Ascending aorta (tissue), 2 donors: ENCODE data around the gene CDT1. TPM values are rescaled to one million over a fixed set of nuclear protein-coding genes. Genes with fewer than 3 reads are reported as not detected.

Source experiments
- DNase-seq, 2 donors: peaks; one replicate each; pipeline ENCODE4 v3.0.0-alpha.2; 2019; ENCODE audit warnings: low spot score in 2 of 2
- H3K27ac ChIP-seq, 2 donors: fragments of 200-600 bp; sonication (generic); one replicate each; pipeline ENCODE4 v1.5.1; 2016 to 2017; ENCODE audit warnings: mild to moderate bottlenecking in 1 of 2
- H3K27me3 ChIP-seq: fragments of 200-600 bp; sonication (generic); one replicate; pipeline ENCODE4 v1.5.1; 2017
- H3K36me3 ChIP-seq, 2 donors: fragments of 200-600 bp; sonication (generic); one replicate each; pipeline ENCODE4 v1.5.1; 2016
- H3K4me1 ChIP-seq, 2 donors: fragments of 200-600 bp; sonication (generic); one replicate each; pipeline ENCODE4 v1.5.1; 2016 to 2017; ENCODE audit warnings: mild to moderate bottlenecking in 1 of 2
- H3K4me3 ChIP-seq, 2 donors: fragments of 200-600 bp; sonication (generic); one replicate each; pipeline ENCODE4 v1.5.1; 2016 to 2017; ENCODE audit warnings: mild to moderate bottlenecking in 1 of 2
- H3K9me3 ChIP-seq, 2 donors: fragments of 200-600 bp; sonication (generic); one replicate each; pipeline ENCODE4 v1.5.1; 2016
- CTCF ChIP-seq, 3 experiments: fragments of 200-600 bp in 2 of 3; fragments of 450-650 bp in 1 of 3; sonication (generic) in 2 of 3; IDR thresholded peaks; one replicate each; pipeline ENCODE4 v1.5.1; 2016 to 2019; ENCODE audit warnings: antibody characterized with exemption in 3 of 3, mild to moderate bottlenecking in 1 of 3, moderate library complexity in 1 of 3
- intact Hi-C: fragments of 100-400 bp; cut with DNase I; formaldehyde crosslinking; loops from one replicate; pipeline ENCODE4 v1.15.1; 2023
- total RNA-seq: library from RNA; depleted of rRNA; stranded (reverse); fragments of >200 nt; gene quantifications from one replicate; pipeline ENCODE4 v1.1.0, GENCODE V29; 2016

The CDT1 gene
- not detected for total RNA-seq

- Histone ChIP-seq H3K27ac (peak within 1 kb of the TSS in 1 of 2 donors; percentile 52), H3K9me3 (no peaks in the 10 kb centered on the region), H3K27me3 (no peaks in the 10 kb centered on the region), H3K36me3 (peaks cover 4 to 7% of the 10 kb centered on the region in 2 donors), H3K4me3 (peak within 1 kb of the TSS; percentile 50 to 63), H3K4me1 (peaks cover 0 to 11% of the 10 kb centered on the region in 2 donors)
- no peak for TF ChIP-seq CTCF (IDR thresholded peaks at IDR 0.05)
- DNase-seq = peak in 1 of 2 donors; percentile 86
- intact Hi-C loops = loop anchor here (1.0 to 2.0 kb wide), 2 partner anchors 8 to 19 kb away; partner anchors contain the start of genes APRT and PIEZO1
Observed at GRCh38 chr16:88803264-88803987, at the start of gene CDT1. TSS of gene CDT1 (plus strand) at chr16:88803789. CDS start at chr16:88803832, 43 bp downstream.

DNA sequence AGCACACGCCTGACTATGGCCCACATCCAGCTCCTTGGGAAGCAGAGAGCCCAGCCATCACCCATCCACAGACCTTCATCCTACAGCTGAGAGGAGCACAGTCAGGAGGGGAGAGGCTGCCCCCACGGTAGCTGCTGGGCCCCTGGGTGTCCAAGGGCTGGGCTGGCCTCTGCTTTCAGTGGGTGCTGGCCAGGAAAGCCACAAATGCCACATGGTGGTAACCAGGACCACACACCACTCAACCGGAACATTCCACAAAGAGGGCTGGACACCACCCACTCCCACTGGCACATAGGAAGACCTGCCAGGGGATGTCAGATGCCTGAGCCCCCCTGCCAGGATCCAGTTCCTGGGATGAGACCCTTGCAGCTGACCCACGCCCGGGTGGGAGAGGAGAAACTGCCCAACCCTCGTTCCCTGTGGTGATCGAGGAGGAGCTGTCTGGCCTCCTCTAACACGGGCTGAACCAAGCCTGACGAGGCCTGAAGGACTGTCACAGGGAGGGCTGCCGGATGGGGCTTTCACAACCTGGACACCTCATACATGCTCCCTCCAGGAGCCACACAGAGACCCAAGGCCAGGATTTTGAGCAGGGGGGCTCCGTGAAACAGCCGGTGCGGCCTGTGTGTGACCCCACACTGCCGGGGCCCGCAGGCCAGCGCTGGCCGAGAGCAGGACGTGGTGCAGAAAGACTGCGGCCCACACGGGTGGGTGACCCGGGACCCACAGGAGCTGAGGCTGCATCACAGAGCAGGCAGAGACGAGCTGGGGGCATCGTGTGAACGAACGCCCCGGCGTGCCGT lies 49.3 kb upstream of the CDT1 start:
- intact Hi-C loops = no loop called here

DNA sequence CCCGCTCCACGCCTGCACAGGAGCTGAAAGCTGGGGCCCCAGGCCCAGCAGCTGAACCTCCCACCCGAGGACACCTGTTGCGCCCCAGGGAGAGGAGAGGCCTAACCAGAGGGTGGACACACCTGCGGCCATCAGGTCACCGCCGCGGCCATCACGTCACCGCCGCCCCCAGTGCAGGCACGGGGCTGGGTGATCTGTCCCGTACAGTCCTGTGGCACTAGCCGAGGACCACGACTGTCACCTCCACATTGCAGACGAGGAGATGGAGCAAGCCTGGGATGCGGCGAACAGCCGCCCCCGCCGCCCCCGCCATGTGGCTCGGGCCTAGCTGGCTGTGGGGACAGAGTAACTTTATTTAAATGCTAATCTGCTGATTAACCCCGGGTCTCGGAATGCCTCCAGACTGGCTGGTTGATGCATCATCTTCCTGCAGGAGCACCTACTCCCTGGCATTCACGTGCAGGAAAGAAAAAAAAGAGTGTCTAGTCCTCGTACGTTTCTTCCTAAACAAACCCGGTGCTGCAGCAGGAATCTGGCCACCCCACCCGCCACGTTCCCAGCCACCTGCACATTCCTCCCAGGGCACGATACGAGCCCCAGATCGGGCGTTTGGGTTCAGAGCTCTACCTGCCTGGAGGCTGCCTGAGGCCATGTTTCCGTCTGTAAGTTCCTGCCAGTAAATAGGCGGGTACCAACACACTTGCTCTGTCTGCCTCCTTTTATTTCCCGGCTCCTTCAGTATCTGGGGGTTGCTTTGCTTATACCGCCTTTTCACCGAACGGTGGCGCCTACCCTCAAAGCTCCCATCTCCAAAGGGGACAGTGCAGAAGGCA lies 48.5 kb upstream of the CDT1 start:
- H3K4me3 ChIP-seq = no peak overlapping the region
- no peaks in the 10 kb centered on the region for H3K9me3 ChIP-seq
- no peak for DNase-seq
- no peaks in the 10 kb centered on the region for H3K27me3 ChIP-seq
- intact Hi-C loops = no loop called here
- H3K27ac ChIP-seq = no peak overlapping the region
- no peak for TF ChIP-seq CTCF (IDR thresholded peaks at IDR 0.05)
- H3K36me3 ChIP-seq = peaks cover 0 to 6% of the 10 kb centered on the region in 2 donors
- no peaks in the 10 kb centered on the region for H3K4me1 ChIP-seq

More for the DNA sequence above, 49.3 kb upstream of the CDT1 start:
- Histone ChIP-seq H3K4me1 (no peaks in the 10 kb centered on the region), H3K9me3 (no peaks in the 10 kb centered on the region), H3K4me3 (no peak overlapping the region), H3K27ac (no peak overlapping the region), H3K27me3 (no peaks in the 10 kb centered on the region), H3K36me3 (peaks cover 0 to 6% of the 10 kb centered on the region in 2 donors)
- DNase-seq = no peak
- TF ChIP-seq CTCF (IDR thresholded peaks at IDR 0.05) = no peak

- intact Hi-C loops = no loop called here
- Histone ChIP-seq H3K36me3 (peaks cover 0 to 6% of the 10 kb centered on the region in 2 donors), H3K27ac (no peak overlapping the region), H3K9me3 (no peaks in the 10 kb centered on the region), H3K4me3 (no peak overlapping the region), H3K4me1 (no peaks in the 10 kb centered on the region), H3K27me3 (no peaks in the 10 kb centered on the region)
- no peak for DNase-seq
- no peak for TF ChIP-seq CTCF (IDR thresholded peaks at IDR 0.05)
Observed at GRCh38 chr16:88755745-88756443, 47.7 kb upstream of the CDT1 start.
